SU-DHL-6 (cell line): ENCODE measurements around the gene UBE2L5.

ENCODE experiments used
- CTCF ChIP-seq: fragments of 200-600 bp; sonication (generic); IDR thresholded peaks from one replicate; pipeline ENCODE4 v1.5.1; 2017; ENCODE audit warnings: antibody characterized with exemption, mild to moderate bottlenecking, low read length, moderate library complexity; ENCODE audit not compliant: insufficient read depth, poor library complexity, severe bottlenecking
- EZH2phosphoT487 ChIP-seq: fragments of 200-600 bp; sonication (generic), shearing (Covaris generic); conservative IDR thresholded peaks from 2 replicates; pipeline ENCODE4 v1.6.1; 2018; ENCODE audit warnings: mild to moderate bottlenecking, antibody characterized with exemption, low read length, moderate library complexity, mixed read lengths

GRCh38 chr13:30404207-30404606 lies 18.1 kb upstream of the UBE2L5 start:
- no peak for TF ChIP-seq CTCF
- TF ChIP-seq EZH2phosphoT487: no peak
